Stimulated activated naive CD8-positive, alpha-beta T cell treated with anti-CD3 and anti-CD28 coated beads, Interleukin-15, Interleukin-2, amounts not matched to agents 100 ng/mL and 50 ng/mL, for 24 hours (primary cell): Measurements from ENCODE around the gene KCNK6.
"Not testable (repeated sequence)": the region's sequence is repeated elsewhere in the genome, so short reads cannot be mapped to it uniquely, and the experiment has no call there.

Source experiments
- H3K27ac Mint-ChIP-seq: one replicate; pipeline ENCODE4 v1.8.0; 2021; ENCODE audit warnings: mild to moderate bottlenecking, mixed read lengths
- H3K27me3 Mint-ChIP-seq: one replicate; pipeline ENCODE4 v1.8.0; 2021; ENCODE audit warnings: mixed read lengths
- H3K36me3 Mint-ChIP-seq: one replicate; pipeline ENCODE4 v1.8.0; 2021; ENCODE audit warnings: low read depth, mixed read lengths
- H3K4me1 Mint-ChIP-seq: one replicate; pipeline ENCODE4 v1.8.0; 2021; ENCODE audit warnings: low read depth, mixed read lengths
- H3K4me3 Mint-ChIP-seq: one replicate; pipeline ENCODE4 v1.8.0; 2021; ENCODE audit warnings: mild to moderate bottlenecking, mixed read lengths
- H3K9me3 Mint-ChIP-seq: one replicate; pipeline ENCODE4 v1.8.0; 2021; ENCODE audit warnings: mixed read lengths

The KCNK6 gene

DNA sequence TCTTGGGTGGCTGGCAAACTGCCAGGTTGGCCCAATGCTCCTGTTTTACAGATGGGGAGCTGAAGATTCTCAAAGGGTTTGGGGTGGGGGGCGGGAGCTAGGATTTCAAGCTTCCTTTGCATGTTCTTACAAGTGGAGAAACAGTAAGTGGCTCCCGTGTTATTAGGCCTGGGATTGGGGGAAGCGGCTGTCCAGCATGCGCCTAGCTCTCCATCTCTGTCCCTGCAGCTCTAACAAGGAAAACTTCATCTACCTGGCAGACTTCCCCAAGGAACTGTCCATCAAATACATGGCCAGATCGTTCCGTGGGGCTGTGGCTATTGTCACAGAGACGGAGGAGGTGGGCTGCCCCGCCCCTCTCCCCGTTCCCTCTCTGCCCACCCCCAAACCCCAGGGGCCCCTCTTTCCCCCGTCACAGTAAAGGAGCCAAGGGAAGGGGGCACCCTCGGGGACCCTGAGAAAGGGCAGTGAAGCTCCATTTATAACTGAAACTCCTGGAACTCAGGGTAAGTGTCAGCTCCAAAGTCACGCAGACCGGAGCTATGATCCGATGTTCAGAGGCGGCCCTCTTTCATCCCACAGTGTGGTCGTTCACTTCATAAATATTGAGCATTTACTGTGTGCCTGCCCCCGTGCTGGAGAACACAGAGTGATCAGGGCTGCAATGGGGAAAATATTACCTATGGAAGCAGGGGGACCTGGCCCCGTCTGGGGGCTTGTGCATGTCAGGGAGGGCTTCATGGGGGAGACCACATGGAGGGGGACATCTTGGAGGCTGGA is 39.8 kb downstream of the KCNK6 start:
- peaks cover 24% of the 10 kb centered on the region for H3K27me3 Mint-ChIP-seq
- H3K4me3 Mint-ChIP-seq: no peak overlapping the region
- H3K27ac Mint-ChIP-seq: no peak overlapping the region
- no peaks in the 10 kb centered on the region for H3K9me3 Mint-ChIP-seq
- H3K36me3 Mint-ChIP-seq: no peaks in the 10 kb centered on the region
- peaks cover 18% of the 10 kb centered on the region for H3K4me1 Mint-ChIP-seq

DNA sequence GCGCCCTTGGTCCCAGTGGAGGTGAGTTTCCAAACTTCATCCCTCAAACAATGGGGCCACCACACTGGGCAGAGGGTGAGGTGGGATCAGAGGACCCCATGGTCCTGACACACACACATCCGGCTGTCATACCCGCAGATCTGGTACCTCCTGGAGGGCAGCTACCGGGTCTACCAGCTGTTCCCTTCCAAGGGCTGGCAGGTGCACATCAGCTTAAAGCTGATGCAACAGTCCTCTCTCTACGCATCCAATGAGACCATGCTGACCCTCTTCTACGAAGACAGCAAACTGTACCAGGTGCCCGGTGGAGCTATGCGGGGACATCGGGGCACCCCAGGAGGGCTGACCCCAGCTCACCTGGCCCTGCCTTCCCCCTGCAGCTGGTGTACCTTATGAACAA is 40.7 kb downstream of the KCNK6 start:
- H3K27ac Mint-ChIP-seq: no peak overlapping the region
- H3K9me3 Mint-ChIP-seq: no peaks in the 10 kb centered on the region
- H3K36me3 Mint-ChIP-seq: no peaks in the 10 kb centered on the region
- no peak overlapping the region for H3K4me3 Mint-ChIP-seq
- peaks cover 24% of the 10 kb centered on the region for H3K27me3 Mint-ChIP-seq
- peaks cover 18% of the 10 kb centered on the region for H3K4me1 Mint-ChIP-seq

DNA sequence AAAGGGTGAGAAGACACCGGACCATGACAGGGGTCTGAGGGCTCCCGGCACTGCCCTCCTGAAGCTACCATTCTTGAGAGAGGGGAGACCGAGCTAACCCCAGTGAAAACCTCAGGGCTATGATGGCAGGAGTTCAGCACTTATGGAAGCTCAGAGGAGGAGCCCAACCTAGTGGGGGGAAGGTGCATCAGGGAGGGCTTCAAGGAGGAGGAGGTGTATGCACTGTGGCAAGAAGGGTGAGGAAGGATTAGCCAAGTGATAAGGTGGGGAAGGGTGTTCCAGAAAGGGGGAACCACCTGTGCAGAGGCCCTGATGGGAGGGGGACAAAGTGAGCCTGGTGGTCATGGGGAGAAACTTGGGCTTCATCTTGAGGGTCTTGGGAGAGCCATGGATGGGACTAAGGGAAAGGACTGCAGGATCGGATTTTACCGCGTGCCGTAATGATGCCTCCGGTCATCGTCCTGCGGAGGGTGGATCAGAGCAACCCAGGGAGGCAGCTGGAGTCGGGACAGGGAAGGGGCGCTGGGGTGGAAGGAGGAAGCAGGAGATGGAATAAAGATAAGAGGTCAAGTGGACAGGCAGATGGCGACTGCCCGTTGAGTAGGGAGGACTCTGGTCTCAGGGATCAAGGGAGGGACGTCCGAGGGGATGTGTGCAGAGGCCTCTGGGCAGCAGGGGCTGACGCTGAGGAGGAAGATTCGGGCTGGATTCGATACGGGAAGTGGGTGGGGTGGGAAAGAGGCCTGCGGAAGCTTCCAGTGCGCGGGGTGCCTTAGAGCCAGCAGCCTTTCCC is 41.4 kb downstream of the KCNK6 start:
- H3K36me3 Mint-ChIP-seq: no peaks in the 10 kb centered on the region
- peaks cover 18% of the 10 kb centered on the region for H3K4me1 Mint-ChIP-seq
- H3K9me3 Mint-ChIP-seq: no peaks in the 10 kb centered on the region
- peak overlapping the region; percentile 82 for H3K4me3 Mint-ChIP-seq
- H3K27me3 Mint-ChIP-seq: peaks cover 24% of the 10 kb centered on the region
- no peak overlapping the region for H3K27ac Mint-ChIP-seq

DNA sequence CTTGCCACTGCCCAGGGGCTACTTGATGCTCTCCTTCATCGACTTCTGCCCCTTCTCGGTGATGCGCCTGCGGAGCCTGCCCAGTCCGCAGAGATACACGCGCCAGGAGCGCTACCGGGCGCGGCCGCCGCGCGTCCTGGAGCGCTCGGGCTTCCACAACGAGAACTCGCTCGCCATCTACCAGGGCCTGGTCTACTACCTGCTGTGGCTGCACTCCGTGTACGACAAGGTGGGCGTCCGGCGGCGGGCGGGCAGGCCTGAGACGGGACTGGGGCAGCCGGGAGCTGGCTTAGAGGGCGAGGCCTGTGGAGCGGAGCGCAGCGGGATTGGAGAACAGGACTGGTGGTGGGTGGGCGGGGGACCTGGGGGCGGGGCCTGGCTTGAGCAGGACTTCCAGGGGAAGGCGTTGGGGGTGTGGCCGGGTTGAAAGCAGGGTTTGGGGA is 42.0 kb downstream of the KCNK6 start:
- peaks cover 18% of the 10 kb centered on the region for H3K4me1 Mint-ChIP-seq
- peak overlapping the region; percentile 82 for H3K4me3 Mint-ChIP-seq
- no peak overlapping the region for H3K27ac Mint-ChIP-seq
- no peaks in the 10 kb centered on the region for H3K36me3 Mint-ChIP-seq
- peaks cover 25% of the 10 kb centered on the region for H3K27me3 Mint-ChIP-seq
- H3K9me3 Mint-ChIP-seq: no peaks in the 10 kb centered on the region

DNA sequence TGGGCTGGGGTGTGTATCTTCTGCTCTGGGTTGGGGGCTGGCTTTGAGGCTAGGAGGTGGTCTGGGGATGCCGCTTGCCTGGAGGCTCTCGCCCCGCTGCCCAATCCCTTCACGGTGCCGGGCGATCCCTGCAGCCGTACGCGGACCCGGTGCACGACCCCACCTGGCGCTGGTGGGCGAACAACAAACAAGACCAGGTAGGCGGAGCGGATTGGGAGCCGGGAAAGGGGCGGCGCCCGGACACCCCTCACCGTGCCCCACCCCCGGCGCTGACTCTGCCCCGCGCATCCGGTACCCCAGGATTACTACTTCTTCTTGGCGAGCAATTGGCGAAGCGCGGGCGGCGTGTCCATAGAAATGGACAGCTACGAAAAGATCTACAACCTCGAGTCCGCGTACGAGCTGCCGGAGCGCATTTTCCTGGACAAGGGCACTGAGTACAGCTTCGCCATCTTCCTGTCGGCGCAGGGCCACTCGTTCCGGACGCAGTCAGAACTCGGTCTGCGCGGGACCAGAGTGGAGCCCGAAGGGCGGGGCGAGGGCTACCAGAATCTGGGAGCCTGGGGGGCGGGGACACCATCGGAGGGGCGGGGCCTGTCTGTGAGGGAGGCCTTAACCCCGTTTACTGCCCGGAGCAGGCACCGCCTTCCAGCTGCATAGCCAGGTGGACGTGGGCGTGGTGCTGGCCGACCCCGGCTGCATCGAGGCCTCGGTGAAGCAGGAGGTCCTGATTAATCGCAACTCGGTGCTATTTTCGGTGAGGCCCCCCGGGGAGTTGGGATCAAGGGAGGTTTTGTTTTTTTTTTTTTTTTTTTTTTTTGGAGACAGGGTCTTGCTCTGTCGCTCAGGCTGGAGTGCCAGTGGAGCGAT is 42.7 kb downstream of the KCNK6 start:
- no peak overlapping the region for H3K27ac Mint-ChIP-seq
- H3K9me3 Mint-ChIP-seq: no peaks in the 10 kb centered on the region
- H3K4me3 Mint-ChIP-seq: peak overlapping the region; percentile 82
- peaks cover 25% of the 10 kb centered on the region for H3K27me3 Mint-ChIP-seq
- H3K4me1 Mint-ChIP-seq: peaks cover 18% of the 10 kb centered on the region
- no peaks in the 10 kb centered on the region for H3K36me3 Mint-ChIP-seq

DNA sequence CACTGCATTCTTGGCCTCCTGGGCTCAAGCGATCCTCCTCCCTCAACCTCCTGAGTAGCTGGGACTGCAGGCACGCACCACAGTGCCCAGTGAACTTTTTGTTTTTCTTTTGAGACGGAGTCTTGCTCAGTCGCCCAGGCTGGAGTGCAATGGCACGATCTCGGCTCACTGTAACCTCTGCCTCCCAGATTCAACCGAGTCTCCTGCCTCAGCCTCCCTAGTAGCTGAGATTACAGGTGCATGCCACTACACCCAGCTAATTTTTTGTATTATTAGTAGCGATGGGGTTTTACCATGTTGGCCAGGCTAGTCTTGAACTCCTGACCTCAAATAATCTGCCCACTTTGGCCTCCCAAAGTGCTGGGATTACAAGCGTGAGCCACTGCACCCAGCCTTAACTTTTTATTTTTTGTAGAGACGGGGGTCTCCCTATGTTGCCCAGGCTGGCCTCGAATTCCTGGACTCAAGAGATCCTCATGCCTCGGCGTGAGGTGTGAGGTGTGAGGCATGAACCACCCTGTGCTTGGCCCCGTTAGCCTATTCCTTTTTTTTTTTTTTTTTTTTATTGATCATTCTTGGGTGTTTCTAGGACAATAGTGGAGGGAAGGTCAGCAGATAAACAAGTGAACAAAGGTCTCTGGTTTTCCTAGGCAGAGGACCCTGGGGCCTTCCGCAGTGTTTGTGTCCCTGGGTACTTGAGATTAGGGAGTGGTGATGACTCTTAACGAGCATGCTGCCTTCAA is 43.5 kb downstream of the KCNK6 start:
- not testable (repeated sequence) for H3K27ac Mint-ChIP-seq, H3K36me3 Mint-ChIP-seq, H3K9me3 Mint-ChIP-seq
- Mint-ChIP-seq H3K4me1 (peaks cover 18% of the 10 kb centered on the region), H3K4me3 (peak overlapping the region; percentile 82), H3K27me3 (peaks cover 25% of the 10 kb centered on the region)

DNA sequence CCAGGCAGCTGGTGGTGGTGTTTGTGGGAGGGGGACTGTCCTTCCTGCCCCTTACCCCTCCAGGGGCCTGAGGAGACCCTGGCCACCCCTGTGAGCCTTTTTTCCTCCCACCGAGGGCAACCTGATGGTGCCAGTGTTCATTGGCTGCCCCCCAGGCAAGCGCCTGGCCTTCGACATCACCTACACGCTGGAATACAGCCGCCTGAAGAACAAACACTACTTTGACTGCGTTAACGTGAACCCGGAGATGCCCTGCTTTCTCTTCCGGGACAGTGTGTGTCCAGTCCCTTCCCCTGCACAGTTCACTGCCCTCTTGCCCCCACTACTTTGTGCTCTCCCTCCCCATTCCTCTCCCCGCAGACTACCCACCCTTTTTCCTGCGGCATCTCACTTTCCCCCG is 47.4 kb downstream of the KCNK6 start:
- Mint-ChIP-seq H3K4me3 (no peak overlapping the region), H3K27ac (no peak overlapping the region), H3K4me1 (peaks cover 9% of the 10 kb centered on the region), H3K9me3 (no peaks in the 10 kb centered on the region), H3K36me3 (no peaks in the 10 kb centered on the region), H3K27me3 (peaks cover 14% of the 10 kb centered on the region)

DNA sequence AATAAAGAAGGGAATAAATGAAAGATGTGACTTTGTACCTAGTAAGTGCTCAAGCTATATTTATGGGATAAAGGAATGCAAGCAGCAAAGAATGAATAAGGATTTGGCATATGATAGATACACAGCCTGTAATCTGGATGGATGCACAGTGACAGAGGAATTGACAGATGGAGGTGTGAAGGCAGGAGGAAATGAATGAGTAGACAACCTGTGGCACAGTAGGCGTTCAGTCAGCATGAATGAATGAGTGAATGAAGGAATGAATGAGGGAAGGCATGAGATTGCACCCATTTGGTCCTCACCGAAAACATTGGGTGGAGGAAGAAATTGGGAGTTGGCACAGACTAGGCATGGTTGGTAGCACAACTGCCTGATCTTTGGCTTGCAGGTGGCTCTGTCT is 49.9 kb downstream of the KCNK6 start:
- Mint-ChIP-seq H3K27ac (no peak overlapping the region), H3K27me3 (peaks cover 11% of the 10 kb centered on the region), H3K36me3 (peaks cover under 1% of the 10 kb centered on the region)

DNA sequence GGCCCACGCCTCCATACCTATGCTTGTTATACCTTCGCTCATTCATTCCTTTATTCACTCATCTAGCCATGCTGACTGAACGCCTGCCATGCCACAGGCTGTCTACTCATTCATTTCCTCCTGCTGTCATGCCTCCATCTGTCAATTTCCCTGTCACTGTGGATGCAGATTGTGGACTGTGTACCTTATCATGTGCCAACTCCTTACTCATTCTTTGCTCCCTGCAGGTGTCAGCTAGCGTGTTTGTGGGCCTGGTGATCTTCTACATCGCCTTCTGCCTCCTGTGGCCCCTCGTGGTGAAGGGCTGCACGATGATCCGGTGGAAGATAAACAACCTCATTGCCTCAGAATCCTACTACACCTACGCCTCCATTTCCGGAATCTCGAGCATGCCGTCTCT is 50.7 kb downstream of the KCNK6 start:
- Mint-ChIP-seq H3K4me1 (peaks cover 11% of the 10 kb centered on the region), H3K27ac (no peak overlapping the region), H3K4me3 (no peak overlapping the region), H3K27me3 (peaks cover 11% of the 10 kb centered on the region), H3K9me3 (no peaks in the 10 kb centered on the region), H3K36me3 (peaks cover 7% of the 10 kb centered on the region)

More for the DNA sequence above, 49.9 kb downstream of the KCNK6 start:
- Mint-ChIP-seq H3K4me3 (no peak overlapping the region), H3K9me3 (no peaks in the 10 kb centered on the region), H3K4me1 (peaks cover 5% of the 10 kb centered on the region)

DNA sequence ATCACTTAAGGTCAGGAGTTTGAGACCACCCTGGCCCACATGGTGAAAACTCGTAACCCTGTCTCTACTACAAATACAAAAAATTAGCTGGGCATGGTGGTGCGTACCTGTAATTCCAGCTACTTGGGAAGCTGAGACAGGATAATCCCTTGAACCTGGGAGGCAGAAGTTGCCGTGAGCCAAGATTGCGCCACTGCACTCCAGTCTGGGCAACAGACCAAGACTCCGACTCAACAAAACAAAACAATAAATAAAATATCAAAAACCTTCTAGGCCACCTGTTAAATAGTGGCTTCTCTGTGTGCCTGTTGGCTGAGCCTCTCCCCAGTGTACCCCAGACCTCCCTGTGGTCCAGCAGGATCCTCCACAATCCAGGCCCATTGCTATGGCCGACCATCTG is 51.4 kb downstream of the KCNK6 start:
- Mint-ChIP-seq H3K9me3 (no peaks in the 10 kb centered on the region), H3K27ac (no peak overlapping the region), H3K4me3 (no peak overlapping the region), H3K27me3 (peaks cover 11% of the 10 kb centered on the region), H3K4me1 (peaks cover 19% of the 10 kb centered on the region), H3K36me3 (peaks cover 13% of the 10 kb centered on the region)

DNA sequence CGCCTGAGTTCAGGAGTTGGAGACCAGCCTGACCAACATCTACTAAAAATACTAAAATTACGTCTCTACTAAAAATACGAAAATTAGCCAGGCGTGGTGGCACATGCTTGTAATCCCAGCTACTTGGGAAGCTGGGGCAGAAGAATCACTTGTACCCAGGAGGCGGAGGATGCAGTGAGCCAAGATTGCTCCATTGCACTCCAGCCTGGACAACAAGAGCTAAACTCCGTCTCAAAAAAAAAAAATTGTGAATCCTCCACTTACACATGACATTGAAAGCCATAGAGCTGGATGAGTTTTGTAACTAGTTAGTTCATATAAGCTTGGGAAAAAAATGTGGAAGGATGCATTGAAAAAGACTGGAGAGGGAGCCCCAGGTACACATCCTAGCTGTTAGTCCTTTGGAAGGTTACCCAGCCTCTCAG is 54.3 kb downstream of the KCNK6 start:
- Mint-ChIP-seq H3K27me3 (peaks cover 6% of the 10 kb centered on the region), H3K9me3 (no peaks in the 10 kb centered on the region), H3K4me3 (peak overlapping the region; percentile 100), H3K4me1 (peaks cover 29% of the 10 kb centered on the region), H3K27ac (peak overlapping the region; percentile 88), H3K36me3 (peaks cover 21% of the 10 kb centered on the region)

DNA sequence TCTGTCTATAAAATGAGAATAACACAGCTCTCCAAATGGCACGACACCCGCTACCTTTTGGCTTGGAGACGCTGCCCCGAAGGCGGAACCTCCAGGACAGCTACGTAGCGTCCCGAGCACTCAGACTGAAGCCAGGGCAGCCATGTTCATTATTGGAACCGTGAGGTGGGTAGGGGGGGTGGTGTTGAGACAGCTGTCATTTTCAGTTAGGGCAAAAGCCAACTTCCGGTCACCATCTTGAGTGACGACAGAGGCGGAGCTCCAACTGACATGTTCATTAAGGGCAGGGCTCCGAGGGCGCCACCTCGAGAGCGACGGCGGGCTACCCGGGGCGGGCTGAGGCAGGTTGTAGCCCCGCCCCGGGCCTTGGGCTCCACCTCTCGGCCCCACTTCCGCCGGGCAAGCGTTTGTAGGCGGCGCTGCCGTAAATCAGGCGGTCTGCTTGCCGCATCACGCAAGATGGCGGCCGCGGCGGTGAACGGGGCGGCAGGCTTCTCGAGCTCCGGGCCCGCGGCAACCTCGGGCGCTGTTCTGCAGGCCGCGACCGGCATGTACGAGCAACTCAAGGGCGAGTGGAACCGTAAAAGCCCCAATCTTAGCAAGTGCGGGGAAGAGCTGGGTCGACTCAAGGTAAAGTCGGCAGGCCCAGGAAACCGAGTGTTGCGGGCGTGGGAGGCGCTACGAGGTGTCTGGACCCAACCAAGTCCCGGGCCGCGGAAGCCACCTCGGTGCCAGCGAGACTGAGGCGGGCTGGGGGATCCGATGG is 54.9 kb downstream of the KCNK6 start, which contains the start of gene PSMD8:
TSS of gene PSMD8 (plus strand) at position 240 of the 766 bp plus-strand sequence. CDS start at position 271, 31 bp downstream.
- Mint-ChIP-seq H3K4me1 (peaks cover 29% of the 10 kb centered on the region), H3K9me3 (no peaks in the 10 kb centered on the region), H3K4me3 (peak within 1 kb of the TSS; percentile 100), H3K36me3 (peaks cover 27% of the 10 kb centered on the region), H3K27me3 (peaks cover 3% of the 10 kb centered on the region), H3K27ac (peak within 1 kb of the TSS; percentile 98)

DNA sequence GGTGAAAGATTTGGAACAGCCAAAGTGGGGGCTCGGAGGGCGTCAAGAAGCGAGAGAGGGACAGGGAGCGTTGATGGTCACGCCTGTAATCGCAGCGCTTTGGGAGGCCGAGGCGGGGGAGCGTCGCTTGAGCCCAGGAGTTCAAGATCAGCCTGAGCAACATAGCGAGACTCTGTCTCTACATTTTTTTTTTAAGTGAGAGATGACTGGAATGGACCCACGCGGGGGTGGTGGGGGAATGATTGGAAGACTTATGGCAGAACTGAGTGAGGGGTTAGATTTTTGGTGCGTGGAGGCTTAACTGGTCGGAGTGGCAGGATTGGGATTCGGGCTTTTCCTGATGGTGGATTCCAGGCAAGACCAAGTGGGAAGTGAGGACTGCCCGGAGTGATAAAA is 55.5 kb downstream of the KCNK6 start:
- peaks cover 30% of the 10 kb centered on the region for H3K36me3 Mint-ChIP-seq
- H3K4me1 Mint-ChIP-seq: peaks cover 29% of the 10 kb centered on the region
- H3K27ac Mint-ChIP-seq: peak overlapping the region; percentile 98
- no peaks in the 10 kb centered on the region for H3K9me3 Mint-ChIP-seq
- H3K4me3 Mint-ChIP-seq: peak overlapping the region; percentile 100
- H3K27me3 Mint-ChIP-seq: no peaks in the 10 kb centered on the region
